ENCODE measurements around the gene SP2. TPM values are rescaled to one million over a fixed set of nuclear protein-coding genes. Genes with fewer than 3 reads are reported as not detected.

The SP2 gene
- total RNA-seq, 1 donor from 2014 or later = 18.0 TPM

GRCh38 chr17:47856830-47857229, 39.2 kb upstream of the SP2 start:
- no peak overlapping the region for H3K4me3 Mint-ChIP-seq
- no peaks in the 10 kb centered on the region for H3K36me3 Mint-ChIP-seq
- peaks cover 66% of the 10 kb centered on the region for H3K27me3 Mint-ChIP-seq (ENCODE audit: low read depth)
- TF ChIP-seq CTCF (IDR thresholded peaks at IDR 0.05; ENCODE audit: unreplicated experiment) = no peak
- no peaks in the 10 kb centered on the region for H3K9me3 Mint-ChIP-seq
- H3K4me1 Mint-ChIP-seq = peaks cover 39% of the 10 kb centered on the region
- no peak for DNase-seq (ENCODE audit: low spot score in 2 of 2, unreplicated experiment in 2 of 2)
- peak overlapping the region; percentile 23 for H3K27ac Mint-ChIP-seq

- H3K27ac Mint-ChIP-seq = peak overlapping the region; percentile 63
- peaks cover 57% of the 10 kb centered on the region for H3K27me3 Mint-ChIP-seq (ENCODE audit: low read depth)
- no peaks in the 10 kb centered on the region for H3K36me3 Mint-ChIP-seq
- peaks cover 31% of the 10 kb centered on the region for H3K4me1 Mint-ChIP-seq
- H3K4me3 Mint-ChIP-seq = no peak overlapping the region
- DNase-seq (ENCODE audit: low spot score in 2 of 2, unreplicated experiment in 2 of 2) = no peak
- no peak for TF ChIP-seq CTCF (IDR thresholded peaks at IDR 0.05; ENCODE audit: unreplicated experiment)
- no peaks in the 10 kb centered on the region for H3K9me3 Mint-ChIP-seq
These were observed 38.2 kb upstream of the SP2 start for GRCh38 chr17:47857551-47858455.

- H3K27ac Mint-ChIP-seq = no peak overlapping the region
- no peak for TF ChIP-seq CTCF (IDR thresholded peaks at IDR 0.05; ENCODE audit: unreplicated experiment)
- DNase-seq (ENCODE audit: low spot score in 2 of 2, unreplicated experiment in 2 of 2) = no peak
These were observed 35.6 kb upstream of the SP2 start for GRCh38 chr17:47860386-47860785.

GRCh38 chr17:47862621-47863440, 33.2 kb upstream of the SP2 start:
- Mint-ChIP-seq H3K4me3 (no peak overlapping the region), H3K27ac (peak overlapping the region; percentile 54), H3K27me3 (ENCODE audit: low read depth) (peaks cover 37% of the 10 kb centered on the region), H3K9me3 (peaks cover 3% of the 10 kb centered on the region), H3K4me1 (peaks cover 35% of the 10 kb centered on the region), H3K36me3 (no peaks in the 10 kb centered on the region)
- no peak for DNase-seq (ENCODE audit: low spot score in 2 of 2, unreplicated experiment in 2 of 2)
- TF ChIP-seq CTCF (IDR thresholded peaks at IDR 0.05; ENCODE audit: unreplicated experiment) = no peak

More at GRCh38 chr17:47860386-47860785, 35.6 kb upstream of the SP2 start:
- Mint-ChIP-seq H3K27me3 (ENCODE audit: low read depth) (peaks cover 39% of the 10 kb centered on the region), H3K36me3 (no peaks in the 10 kb centered on the region), H3K4me3 (no peak overlapping the region), H3K9me3 (peaks cover 3% of the 10 kb centered on the region), H3K4me1 (peaks cover 26% of the 10 kb centered on the region)

GRCh38 chr17:47864791-47865216, 31.2 kb upstream of the SP2 start:
- peaks cover 28% of the 10 kb centered on the region for H3K27me3 Mint-ChIP-seq (ENCODE audit: low read depth)
- H3K4me1 Mint-ChIP-seq = peaks cover 34% of the 10 kb centered on the region

More at GRCh38 chr17:47864791-47865216, 31.2 kb upstream of the SP2 start:
- DNase-seq (ENCODE audit: low spot score in 2 of 2, unreplicated experiment in 2 of 2) = no peak
- H3K4me3 Mint-ChIP-seq = peak overlapping the region; percentile 31
- no peaks in the 10 kb centered on the region for H3K36me3 Mint-ChIP-seq
- no peak for TF ChIP-seq CTCF (IDR thresholded peaks at IDR 0.05; ENCODE audit: unreplicated experiment)
- peaks cover 3% of the 10 kb centered on the region for H3K9me3 Mint-ChIP-seq
- peak overlapping the region; percentile 74 for H3K27ac Mint-ChIP-seq
